ENCODE measurements around the gene CD164. TPM values are rescaled to one million over a fixed set of nuclear protein-coding genes. Genes with fewer than 3 reads are reported as not detected.

The CD164 gene
- total RNA-seq, 4 donors from 2014 or later = 284 to 415 (median 340) TPM

DNA sequence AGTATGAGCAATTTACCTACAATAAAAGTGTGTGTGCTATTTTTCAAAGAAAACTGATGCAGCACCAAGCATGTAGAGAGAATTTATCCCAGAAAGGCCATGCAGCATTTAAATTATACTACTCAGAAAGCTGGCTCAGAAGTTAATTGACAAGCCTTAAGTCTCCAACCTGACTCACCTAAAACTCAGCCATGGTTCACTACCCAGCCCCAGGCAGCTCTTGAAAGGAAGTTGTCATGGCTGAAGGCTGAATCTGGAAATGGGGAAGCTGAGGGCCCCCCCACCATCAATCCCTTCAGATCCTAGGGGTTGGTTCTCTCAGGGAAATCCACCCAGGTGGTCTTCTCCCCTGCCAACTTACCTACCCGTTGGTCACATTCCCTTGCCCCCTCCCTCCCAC is 38.5 kb upstream of the CD164 start:
- no peak overlapping the region for H3K4me3 ChIP-seq (replicated peaks in 1 of 3)
- peak; percentile 59 to 69 for DNase-seq
- no peak overlapping the region for H3K27ac ChIP-seq
- intact Hi-C loops (cut with DNase I) = no loop called here
- no peak for TF ChIP-seq POLR2A (IDR thresholded peaks at IDR 0.05)
- TF ChIP-seq, protein P1, sequence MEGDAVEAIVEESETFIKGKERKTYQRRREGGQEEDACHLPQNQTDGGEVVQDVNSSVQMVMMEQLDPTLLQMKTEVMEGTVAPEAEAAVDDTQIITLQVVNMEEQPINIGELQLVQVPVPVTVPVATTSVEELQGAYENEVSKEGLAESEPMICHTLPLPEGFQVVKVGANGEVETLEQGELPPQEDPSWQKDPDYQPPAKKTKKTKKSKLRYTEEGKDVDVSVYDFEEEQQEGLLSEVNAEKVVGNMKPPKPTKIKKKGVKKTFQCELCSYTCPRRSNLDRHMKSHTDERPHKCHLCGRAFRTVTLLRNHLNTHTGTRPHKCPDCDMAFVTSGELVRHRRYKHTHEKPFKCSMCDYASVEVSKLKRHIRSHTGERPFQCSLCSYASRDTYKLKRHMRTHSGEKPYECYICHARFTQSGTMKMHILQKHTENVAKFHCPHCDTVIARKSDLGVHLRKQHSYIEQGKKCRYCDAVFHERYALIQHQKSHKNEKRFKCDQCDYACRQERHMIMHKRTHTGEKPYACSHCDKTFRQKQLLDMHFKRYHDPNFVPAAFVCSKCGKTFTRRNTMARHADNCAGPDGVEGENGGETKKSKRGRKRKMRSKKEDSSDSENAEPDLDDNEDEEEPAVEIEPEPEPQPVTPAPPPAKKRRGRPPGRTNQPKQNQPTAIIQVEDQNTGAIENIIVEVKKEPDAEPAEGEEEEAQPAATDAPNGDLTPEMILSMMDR (IDR thresholded peaks at IDR 0.05) = no peak
- 22 to 27% methylated on average over 1 of the region's 1 CpG for WGBS, 2 donors
- H3K27me3 ChIP-seq = no peaks in the 10 kb centered on the region
- H3K4me1 ChIP-seq = peaks cover 15 to 21% of the 10 kb centered on the region in 2 donors
- H3K36me3 ChIP-seq = no peaks in the 10 kb centered on the region
- no peaks in the 10 kb centered on the region for H3K9me3 ChIP-seq

DNA sequence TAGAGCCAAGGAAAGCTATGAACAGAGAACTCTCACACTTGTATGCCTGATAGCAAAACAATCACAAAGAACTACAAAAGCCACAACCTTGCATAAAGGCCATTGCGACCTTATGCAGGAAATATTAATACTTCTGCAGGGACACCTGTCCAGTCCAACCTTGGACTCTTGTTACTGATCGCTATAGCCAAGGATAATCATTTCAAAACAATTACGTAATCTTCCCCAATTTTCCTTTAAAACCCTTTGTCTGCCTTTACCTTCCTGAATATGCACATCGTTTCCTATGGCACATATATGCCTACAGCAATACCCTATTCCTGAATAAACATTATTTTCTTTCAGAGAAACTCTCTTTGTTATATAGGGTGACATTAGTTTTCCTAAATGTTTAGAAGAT is 35.4 kb upstream of the CD164 start:
- no peak overlapping the region for H3K27ac ChIP-seq
- H3K27me3 ChIP-seq = no peaks in the 10 kb centered on the region
- intact Hi-C loops (cut with DNase I) = no loop called here
- DNase-seq = no peak
- WGBS, 2 donors = 94 to 95% methylated on average over 4 of the region's 4 CpGs
- no peak overlapping the region for H3K4me3 ChIP-seq (replicated peaks in 1 of 3)
- H3K9me3 ChIP-seq = no peaks in the 10 kb centered on the region
- H3K4me1 ChIP-seq = peaks cover 9 to 12% of the 10 kb centered on the region in 2 donors
- no peaks in the 10 kb centered on the region for H3K36me3 ChIP-seq
- TF ChIP-seq, protein P1 (IDR thresholded peaks at IDR 0.05) = no peak
- TF ChIP-seq POLR2A (IDR thresholded peaks at IDR 0.05) = no peak

DNA sequence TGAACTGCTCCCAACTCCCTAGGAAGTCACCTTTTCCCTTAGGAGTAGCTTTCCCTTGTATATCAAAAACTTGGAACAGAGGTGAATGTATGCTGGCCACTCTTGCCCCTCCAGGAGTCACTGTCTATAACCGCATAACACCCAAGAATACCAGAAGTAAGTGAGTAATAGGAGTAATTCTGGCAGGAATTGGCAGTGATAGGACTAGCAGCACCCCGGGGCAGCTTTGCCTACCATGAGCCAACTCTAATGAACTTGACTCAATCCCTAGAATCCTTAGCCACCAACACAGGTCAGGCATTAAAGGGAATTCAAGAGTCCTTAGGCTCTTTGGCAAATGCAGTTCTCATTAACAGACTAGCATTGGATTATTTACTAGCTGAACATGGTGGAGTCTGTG is 28.8 kb upstream of the CD164 start:
- DNase-seq = no peak
- no peak overlapping the region for H3K27ac ChIP-seq
- no peaks in the 10 kb centered on the region for H3K9me3 ChIP-seq
- intact Hi-C loops (cut with DNase I) = no loop called here
- H3K27me3 ChIP-seq = no peaks in the 10 kb centered on the region
- no peaks in the 10 kb centered on the region for H3K36me3 ChIP-seq
- TF ChIP-seq, protein P1 (IDR thresholded peaks at IDR 0.05) = no peak
- TF ChIP-seq POLR2A (IDR thresholded peaks at IDR 0.05) = no peak
- no peaks in the 10 kb centered on the region for H3K4me1 ChIP-seq
- 85 to 87% methylated on average over 2 of the region's 2 CpGs for WGBS, 2 donors
- H3K4me3 ChIP-seq (replicated peaks in 1 of 3) = no peak overlapping the region

DNA sequence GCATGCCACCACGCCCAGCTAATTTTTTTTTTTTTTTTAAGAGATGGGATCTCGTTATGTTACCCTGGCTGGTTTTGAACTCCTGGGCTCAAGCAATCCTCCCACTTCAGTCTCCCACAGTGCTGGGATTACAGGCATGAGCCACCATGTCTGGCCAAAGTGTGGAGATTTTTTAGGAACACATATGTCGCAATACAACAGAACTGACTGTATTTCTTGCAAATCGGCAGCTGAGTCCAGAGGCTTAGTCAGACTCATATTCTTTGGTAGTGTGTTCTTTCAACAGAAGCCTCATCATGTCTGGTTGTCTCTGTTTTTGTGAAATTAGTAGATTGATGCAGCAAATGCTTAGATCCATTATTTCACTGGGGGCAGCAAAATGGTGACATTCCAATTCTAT is 23.9 kb upstream of the CD164 start:
- H3K36me3 ChIP-seq = no peaks in the 10 kb centered on the region
- TF ChIP-seq POLR2A (IDR thresholded peaks at IDR 0.05) = no peak
- TF ChIP-seq, protein P1 (IDR thresholded peaks at IDR 0.05) = no peak
- H3K27ac ChIP-seq = no peak overlapping the region
- H3K9me3 ChIP-seq = no peaks in the 10 kb centered on the region
- H3K4me1 ChIP-seq = no peaks in the 10 kb centered on the region
- no peaks in the 10 kb centered on the region for H3K27me3 ChIP-seq
- intact Hi-C loops (cut with DNase I) = no loop called here
- DNase-seq = no peak
- H3K4me3 ChIP-seq (replicated peaks in 1 of 3) = no peak overlapping the region
- 94 to 95% methylated on average over 4 of the region's 4 CpGs for WGBS, 2 donors

DNA sequence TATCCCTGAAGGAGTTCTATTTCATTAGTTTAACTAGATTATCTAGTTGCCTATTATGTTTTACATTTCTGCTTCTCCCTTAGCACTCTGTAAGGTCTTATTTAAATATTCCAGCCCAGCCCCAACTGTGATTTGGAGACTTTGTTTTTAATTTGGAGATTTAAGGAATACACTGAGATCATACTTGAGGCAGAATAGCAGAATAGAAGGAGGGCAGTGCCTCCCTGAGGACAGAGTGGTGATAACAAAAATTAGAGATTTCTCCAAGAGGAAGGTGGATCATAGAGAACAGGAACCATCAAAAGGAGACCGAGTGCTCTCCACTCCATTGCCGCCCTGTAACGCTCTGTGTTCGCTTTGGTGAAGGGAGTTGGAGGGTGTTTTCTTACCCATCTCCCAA is 14.8 kb upstream of the CD164 start:
- H3K9me3 ChIP-seq = no peaks in the 10 kb centered on the region
- WGBS, 2 donors = 81 to 92% methylated on average over 4 of the region's 4 CpGs
- no peak for DNase-seq
- no peaks in the 10 kb centered on the region for H3K4me1 ChIP-seq
- no peaks in the 10 kb centered on the region for H3K36me3 ChIP-seq
- intact Hi-C loops (cut with DNase I) = no loop called here
- TF ChIP-seq, protein P1 (IDR thresholded peaks at IDR 0.05) = peak in 3 of 6 experiments; percentile 10 to 25 (median 22)
- no peak for TF ChIP-seq POLR2A (IDR thresholded peaks at IDR 0.05)
- no peak overlapping the region for H3K27ac ChIP-seq
- no peaks in the 10 kb centered on the region for H3K27me3 ChIP-seq
- no peak overlapping the region for H3K4me3 ChIP-seq (replicated peaks in 1 of 3)

Measured in thyroid gland (tissue), 4 donors.